Measurements from ENCODE around the gene SLC1A7.
A peak's percentile ranks its signal among the peaks of the same experiment; 100 is the strongest.

Gene SLC1A7

DNA sequence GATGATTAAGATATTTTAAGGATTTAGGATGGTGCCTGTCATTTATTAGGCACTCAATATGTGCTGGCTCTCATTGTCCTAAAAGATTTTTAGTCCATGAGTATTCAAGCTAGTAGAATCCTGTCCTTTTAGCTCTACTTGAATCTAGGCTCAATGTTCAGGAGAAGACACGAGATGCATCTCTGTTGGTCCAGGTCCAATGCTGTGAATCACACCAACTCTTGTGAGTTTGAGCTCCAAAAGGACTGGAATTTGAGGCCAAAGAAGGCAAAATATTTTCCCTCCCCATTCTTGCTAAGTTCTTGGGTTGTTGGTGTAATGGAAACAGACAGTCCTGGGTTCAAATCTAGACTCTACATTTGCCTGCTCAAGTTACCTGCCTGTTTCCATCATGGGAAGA, 81.9 kb downstream of the SLC1A7 start:
- no peak for DNase-seq

DNA sequence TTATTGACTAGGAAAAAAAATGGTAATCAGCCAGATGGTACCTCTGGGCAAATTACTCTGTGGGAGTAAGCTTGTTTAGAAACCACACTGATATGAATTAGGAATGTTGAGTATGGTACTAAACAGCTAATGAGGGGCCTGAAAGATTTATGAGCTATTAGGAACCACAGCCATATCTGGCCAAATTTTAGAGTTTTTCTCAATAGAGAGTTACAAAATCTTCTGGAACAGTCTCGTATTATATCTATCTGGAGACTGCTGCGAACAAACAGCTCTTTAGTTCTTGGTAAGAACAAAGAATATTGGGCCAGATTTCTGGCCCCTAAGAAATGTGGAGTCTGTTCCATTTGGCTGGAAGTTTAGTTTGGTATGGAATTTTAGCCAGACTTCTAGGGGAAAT, 85.3 kb downstream of the SLC1A7 start:
- DNase-seq = no peak

DNA sequence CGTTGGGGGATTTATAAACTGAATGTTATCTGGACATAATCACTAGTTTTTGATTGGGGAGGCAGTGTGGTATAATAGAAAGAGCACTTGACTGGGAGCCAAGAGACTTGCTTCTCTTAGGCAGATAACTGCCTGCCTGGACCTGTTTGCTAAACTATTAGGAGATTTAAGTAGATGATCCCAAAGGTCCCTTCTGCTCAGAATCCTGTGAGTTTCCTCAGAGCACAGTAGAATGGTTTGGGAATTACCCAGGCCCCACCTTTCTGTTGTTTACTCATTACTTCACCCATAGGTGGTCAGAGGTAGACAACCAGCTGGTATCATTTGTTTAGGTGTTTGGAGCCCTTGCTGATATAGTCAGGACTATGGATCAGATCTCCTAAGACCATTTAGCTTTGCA, 90.8 kb downstream of the SLC1A7 start:
- no peak for DNase-seq

DNA sequence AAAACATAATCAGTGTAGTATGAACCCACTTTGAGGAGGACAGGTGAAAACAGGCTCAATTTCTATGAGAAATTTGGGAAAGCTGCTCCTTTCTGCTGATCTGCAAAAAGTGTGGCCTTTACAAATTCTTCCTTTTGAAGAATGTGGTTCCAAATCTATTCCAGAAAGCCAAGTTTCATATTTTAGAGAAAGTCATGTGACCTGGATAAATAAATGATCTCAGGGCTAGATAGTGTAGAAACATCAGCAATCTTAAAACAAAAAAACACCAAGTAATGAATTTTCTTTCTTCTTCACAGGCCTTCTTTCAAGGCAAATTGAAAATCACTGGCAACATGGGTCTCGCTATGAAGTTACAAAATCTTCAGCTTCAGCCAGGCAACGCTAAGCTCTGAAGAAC, 92.1 kb downstream of the SLC1A7 start:
- no peak for DNase-seq

DNA sequence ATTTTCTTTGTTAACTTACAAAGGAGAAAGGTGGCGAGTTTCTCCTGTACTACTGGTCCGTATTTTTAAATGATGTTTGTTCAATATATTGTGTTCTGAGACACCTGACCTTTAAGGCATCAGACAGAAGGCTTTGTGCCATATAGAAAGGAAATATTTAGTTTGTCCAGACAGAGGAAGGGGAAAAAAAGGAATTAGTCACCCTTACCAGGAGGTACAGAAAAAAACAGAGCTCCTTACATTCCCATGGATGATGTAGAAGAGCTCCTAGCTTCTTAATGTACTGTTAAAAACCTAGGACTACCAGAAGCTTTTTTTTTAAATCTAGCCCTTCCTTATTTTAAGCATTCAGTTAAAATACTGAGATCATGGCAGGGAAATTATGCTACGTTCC, 92.9 kb downstream of the SLC1A7 start:
- no peak for DNase-seq

DNA sequence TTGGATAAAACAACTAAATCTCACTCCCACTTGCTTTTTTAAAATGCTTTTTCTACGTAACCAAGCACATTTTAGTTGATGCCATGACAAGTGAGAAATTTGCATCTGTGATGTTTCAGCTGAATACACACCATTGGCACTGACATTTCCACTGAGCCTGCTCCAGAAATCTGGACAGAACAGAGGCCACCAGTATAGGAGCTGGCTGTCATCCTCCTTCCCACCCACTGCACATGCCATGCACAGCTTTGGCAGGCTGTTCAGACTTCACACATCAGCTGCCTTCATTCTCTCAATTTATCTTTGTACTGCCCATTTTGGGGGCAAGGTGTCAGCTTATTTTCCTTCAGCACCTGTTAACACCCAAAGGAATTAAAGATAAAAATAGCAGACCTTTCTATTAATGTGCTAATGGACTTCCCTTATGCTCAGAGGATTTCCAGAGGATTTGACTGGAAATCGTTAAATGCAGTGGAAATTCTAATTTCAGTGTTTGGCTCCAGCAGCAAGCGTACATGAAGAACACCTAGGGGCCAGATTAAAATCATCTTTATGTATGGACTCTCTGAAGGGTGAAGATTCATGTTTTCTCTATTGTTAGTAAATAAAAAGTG, 93.4 kb downstream of the SLC1A7 start:
- no peak for DNase-seq

DNA sequence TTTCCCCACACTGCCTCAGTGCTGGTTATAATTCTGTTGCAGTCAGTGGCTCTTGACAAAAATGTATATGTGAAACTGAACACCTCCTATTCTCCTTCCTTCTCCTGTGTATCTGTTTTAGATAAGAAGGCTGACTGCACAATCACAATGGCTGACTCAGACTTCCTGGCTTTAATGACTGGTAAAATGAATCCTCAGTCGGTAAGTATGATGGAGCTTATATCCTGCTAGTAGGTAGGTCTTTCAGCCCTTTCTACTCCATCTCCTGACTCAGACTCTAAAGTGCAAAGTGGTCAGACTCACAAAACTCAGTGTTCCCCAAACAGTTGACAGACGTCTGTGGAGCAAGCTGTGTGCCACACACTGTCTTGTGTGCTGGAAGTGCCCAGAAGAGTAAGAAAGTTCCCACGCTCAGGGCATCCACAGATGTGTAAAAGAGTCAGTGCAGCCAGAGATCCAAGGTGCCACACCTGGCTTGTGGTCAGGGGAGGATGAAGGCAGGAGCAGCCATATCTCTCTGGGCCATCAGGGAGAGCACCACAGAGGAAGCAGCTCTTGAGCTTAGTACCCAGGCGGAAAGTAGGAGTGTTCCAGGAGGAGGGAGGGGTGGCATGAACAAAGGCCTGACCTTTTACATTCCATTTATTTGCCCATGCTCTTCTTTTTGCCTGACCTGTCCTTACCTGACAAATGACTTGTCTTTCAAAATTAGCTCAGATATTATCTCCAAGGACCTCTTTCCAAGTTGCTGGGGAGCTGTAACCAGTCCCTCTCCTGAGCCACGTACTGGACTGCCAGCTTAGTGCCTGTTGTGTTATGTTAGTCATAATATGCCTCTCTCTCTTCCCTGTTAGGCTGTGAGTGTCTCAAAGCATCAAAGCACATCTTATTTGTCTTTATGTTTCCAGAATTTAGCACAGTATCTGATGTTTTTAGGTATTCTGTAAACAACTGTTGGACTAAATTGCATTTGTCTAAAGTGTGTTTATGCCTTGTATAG, 94.4 kb downstream of the SLC1A7 start:
- DNase-seq = peak; percentile 53

DNA sequence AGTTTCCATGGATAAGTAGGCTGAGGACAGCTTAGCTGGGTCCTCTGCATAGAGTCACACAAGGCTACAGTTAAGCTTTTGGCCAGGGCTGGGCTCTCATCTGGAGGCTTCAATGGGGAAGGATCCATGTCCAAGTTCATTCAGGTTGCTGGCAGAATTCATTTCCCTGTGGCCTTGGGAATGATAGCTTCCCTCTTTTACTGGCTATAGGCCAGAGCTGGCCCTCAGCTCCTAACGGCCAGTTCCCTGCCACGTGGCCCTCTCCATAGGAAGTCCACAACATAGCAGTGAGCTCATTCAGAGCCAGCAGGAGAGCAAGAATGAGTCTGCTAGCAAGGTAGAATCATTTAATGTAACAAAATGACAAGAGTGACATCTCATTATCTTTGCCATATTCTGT, 95.5 kb downstream of the SLC1A7 start:
- DNase-seq = no peak

DNA sequence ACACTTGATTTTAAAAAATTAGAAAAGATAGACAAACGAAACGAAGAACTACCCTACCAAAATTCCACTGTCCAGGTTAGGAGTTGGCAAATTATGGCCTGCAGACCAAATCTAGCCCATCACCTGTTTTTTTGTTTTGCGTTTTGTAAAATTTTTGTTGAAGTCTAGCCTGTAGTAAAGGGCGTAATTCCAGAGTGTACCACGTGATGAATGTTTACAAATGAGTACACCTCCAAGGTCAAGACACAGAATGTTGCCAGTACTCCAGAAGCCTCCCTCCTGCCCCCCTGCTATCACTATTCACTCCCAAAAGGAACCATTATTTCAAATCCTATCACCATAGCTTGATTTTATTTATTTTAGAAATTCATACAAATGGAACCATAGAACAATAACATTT, 97.5 kb downstream of the SLC1A7 start:
- DNase-seq = no peak

DNA sequence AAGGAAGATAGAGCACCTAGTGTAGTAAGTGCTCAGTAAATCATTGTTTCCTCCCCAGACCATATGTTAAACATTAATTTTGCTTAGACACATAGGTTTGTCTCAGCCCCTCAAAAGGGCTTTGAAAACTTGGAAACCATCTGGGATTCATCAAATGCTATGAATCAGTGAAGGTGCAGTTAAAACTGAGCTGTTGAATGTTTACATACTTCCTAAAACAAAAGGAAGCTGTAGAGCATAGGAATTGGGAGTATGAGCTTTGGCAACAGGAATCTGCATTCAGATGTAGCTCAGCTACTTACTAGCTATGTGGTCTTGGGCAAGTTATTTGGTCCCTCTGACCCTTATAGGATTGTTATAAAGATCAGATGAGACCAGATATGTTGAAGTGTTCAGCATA, 99.2 kb downstream of the SLC1A7 start:
- no peak for DNase-seq

DNA sequence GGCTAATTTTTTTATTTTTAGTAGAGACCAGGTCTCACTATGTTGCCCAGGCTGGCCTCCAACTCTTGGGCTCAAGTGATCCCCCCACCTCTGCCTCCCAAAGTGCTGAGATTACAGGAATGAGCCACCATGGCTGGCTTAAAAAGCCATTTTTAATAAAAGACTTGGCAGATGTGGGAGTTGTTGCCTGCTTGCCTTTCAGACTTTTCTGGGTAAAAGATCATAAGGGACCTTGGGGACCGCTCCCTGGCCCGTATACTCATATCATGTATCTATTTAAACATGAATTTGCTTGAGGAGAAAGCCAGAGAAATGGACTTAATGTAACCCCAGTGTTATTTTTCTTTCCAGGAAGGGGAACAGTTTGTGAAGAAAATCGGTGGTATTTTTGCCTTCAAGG, 103.9 kb downstream of the SLC1A7 start:
- no peak for DNase-seq
